ENCODE measurements around the gene SLIT3. TPM values are rescaled to one million over a fixed set of nuclear protein-coding genes. Genes with fewer than 3 reads are reported as not detected.

The SLIT3 gene
- total RNA-seq, 1 donor from 2014 or later, result 56.6 TPM

- peaks cover 5% of the 10 kb centered on the region for H3K4me1 Mint-ChIP-seq (ENCODE audit: unreplicated experiment)
- H3K27ac Mint-ChIP-seq, result no peak overlapping the region
- no peak for DNase-seq (ENCODE audit: extremely low spot score, unreplicated experiment)
- H3K36me3 Mint-ChIP-seq, result peaks cover 6% of the 10 kb centered on the region
- no peak overlapping the region for H3K4me3 Mint-ChIP-seq
- peaks cover 8% of the 10 kb centered on the region for H3K9me3 Mint-ChIP-seq
- TF ChIP-seq CTCF (conservative IDR thresholded peaks at IDR 0.05), result no peak
- H3K27me3 Mint-ChIP-seq, result no peaks in the 10 kb centered on the region
Measured at GRCh38 chr5:169122951-169123350, 178.0 kb downstream of the SLIT3 start.

GRCh38 chr5:169121630-169122420, 179.1 kb downstream of the SLIT3 start:
- H3K27ac Mint-ChIP-seq, result no peak overlapping the region
- peaks cover 8% of the 10 kb centered on the region for H3K9me3 Mint-ChIP-seq
- H3K27me3 Mint-ChIP-seq, result no peaks in the 10 kb centered on the region
- H3K4me1 Mint-ChIP-seq (ENCODE audit: unreplicated experiment), result peaks cover 5% of the 10 kb centered on the region
- DNase-seq (ENCODE audit: extremely low spot score, unreplicated experiment), result no peak
- peaks cover 6% of the 10 kb centered on the region for H3K36me3 Mint-ChIP-seq
- no peak overlapping the region for H3K4me3 Mint-ChIP-seq
- TF ChIP-seq CTCF (conservative IDR thresholded peaks at IDR 0.05), result no peak

- Mint-ChIP-seq H3K4me1 (ENCODE audit: unreplicated experiment) (no peaks in the 10 kb centered on the region), H3K27me3 (peaks cover 3% of the 10 kb centered on the region), H3K36me3 (peaks cover 4% of the 10 kb centered on the region), H3K27ac (no peak overlapping the region), H3K4me3 (no peak overlapping the region), H3K9me3 (peaks cover 4% of the 10 kb centered on the region)
- no peak for TF ChIP-seq CTCF (conservative IDR thresholded peaks at IDR 0.05)
- DNase-seq (ENCODE audit: extremely low spot score, unreplicated experiment), result no peak
Measured at GRCh38 chr5:169119288-169120048, 181.5 kb downstream of the SLIT3 start.

GRCh38 chr5:169116961-169117461, 183.9 kb downstream of the SLIT3 start:
- H3K9me3 Mint-ChIP-seq, result no peaks in the 10 kb centered on the region
- TF ChIP-seq CTCF (conservative IDR thresholded peaks at IDR 0.05), result no peak
- no peak overlapping the region for H3K4me3 Mint-ChIP-seq
- H3K36me3 Mint-ChIP-seq, result peaks cover 8% of the 10 kb centered on the region
- no peak for DNase-seq (ENCODE audit: extremely low spot score, unreplicated experiment)
- H3K27ac Mint-ChIP-seq, result no peak overlapping the region
- no peaks in the 10 kb centered on the region for H3K4me1 Mint-ChIP-seq (ENCODE audit: unreplicated experiment)
- H3K27me3 Mint-ChIP-seq, result peaks cover 3% of the 10 kb centered on the region

GRCh38 chr5:169115461-169116124, 185.3 kb downstream of the SLIT3 start:
- Mint-ChIP-seq H3K36me3 (peaks cover 8% of the 10 kb centered on the region), H3K4me1 (ENCODE audit: unreplicated experiment) (no peaks in the 10 kb centered on the region), H3K9me3 (no peaks in the 10 kb centered on the region), H3K27ac (no peak overlapping the region), H3K27me3 (peaks cover 3% of the 10 kb centered on the region), H3K4me3 (no peak overlapping the region)
- no peak for TF ChIP-seq CTCF (conservative IDR thresholded peaks at IDR 0.05)
- DNase-seq (ENCODE audit: extremely low spot score, unreplicated experiment), result no peak
